ENCODE results near the gene CISD3. TPM values are rescaled to one million over a fixed set of nuclear protein-coding genes. Genes with fewer than 3 reads are reported as not detected.

Gene CISD3
- total RNA-seq, 1 donor from 2014 or later, result 75.9 TPM

DNA sequence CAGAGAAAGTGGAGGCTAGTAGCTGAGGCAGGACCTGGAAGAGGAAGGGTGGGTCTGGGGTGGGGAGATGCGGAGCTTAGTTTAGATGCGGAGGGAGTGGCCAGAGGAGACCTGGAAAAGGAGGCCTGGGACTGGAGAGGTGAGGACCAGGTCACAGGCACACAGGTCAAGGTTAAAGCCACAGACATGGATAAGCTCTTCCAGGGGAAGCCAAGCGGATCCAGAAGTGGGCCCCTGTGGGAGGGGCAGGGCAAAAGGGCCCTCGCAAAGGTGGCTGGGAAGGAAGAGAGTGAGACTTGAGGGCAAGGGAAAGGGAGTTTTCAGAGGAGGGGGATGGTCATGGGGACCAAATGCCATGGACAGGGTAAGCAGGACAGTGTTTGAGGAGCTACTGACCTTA, 39.0 kb upstream of the CISD3 start:
- intact Hi-C loops (cut with micrococcal nuclease), result no loop called here
- no peak overlapping the region for H3K4me3 ChIP-seq
- TF ChIP-seq, protein P1, sequence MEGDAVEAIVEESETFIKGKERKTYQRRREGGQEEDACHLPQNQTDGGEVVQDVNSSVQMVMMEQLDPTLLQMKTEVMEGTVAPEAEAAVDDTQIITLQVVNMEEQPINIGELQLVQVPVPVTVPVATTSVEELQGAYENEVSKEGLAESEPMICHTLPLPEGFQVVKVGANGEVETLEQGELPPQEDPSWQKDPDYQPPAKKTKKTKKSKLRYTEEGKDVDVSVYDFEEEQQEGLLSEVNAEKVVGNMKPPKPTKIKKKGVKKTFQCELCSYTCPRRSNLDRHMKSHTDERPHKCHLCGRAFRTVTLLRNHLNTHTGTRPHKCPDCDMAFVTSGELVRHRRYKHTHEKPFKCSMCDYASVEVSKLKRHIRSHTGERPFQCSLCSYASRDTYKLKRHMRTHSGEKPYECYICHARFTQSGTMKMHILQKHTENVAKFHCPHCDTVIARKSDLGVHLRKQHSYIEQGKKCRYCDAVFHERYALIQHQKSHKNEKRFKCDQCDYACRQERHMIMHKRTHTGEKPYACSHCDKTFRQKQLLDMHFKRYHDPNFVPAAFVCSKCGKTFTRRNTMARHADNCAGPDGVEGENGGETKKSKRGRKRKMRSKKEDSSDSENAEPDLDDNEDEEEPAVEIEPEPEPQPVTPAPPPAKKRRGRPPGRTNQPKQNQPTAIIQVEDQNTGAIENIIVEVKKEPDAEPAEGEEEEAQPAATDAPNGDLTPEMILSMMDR (IDR thresholded peaks at IDR 0.05; ENCODE audit: borderline replicate concordance), result no peak
- no peaks in the 10 kb centered on the region for H3K9me3 ChIP-seq (replicated peaks)
- H3K4me1 ChIP-seq, result peaks cover 19% of the 10 kb centered on the region
- H3K27ac ChIP-seq (replicated peaks), result no peak overlapping the region
- H3K36me3 ChIP-seq, result no peaks in the 10 kb centered on the region
- no peak for DNase-seq
- H3K27me3 ChIP-seq (ENCODE audit: low read depth), result no peaks in the 10 kb centered on the region

DNA sequence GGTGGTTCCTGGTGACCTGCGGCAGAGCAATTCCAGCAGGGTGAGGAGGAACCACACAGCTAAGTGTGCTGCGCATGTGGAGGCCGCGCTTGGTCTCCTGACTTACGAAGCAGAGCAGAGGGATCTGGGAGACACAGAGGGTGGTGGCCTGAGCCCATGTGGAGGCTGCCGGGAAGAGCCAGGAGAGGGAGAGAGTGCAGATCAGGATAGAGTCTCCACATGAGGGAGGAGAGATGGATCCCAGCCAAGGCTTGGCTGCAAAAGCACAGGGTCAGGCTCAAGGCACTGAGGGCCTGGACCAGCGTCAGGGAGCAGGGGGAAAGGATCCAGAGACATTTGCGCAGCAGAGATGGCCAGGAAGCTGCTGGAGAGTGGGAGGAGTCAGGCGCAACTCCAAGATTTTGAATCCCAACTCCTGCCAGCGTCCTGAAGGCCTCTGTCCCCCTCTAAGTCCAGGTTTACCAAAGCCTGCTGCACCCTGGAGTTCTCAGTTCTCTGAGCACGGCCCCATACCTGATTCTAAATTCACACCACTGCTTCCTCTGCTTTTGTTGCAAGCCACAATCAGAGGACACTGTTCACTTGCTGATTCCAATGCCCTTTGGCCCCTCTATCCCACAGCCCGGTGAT, 36.3 kb upstream of the CISD3 start:
- Histone ChIP-seq H3K9me3 (replicated peaks) (no peaks in the 10 kb centered on the region), H3K4me3 (no peak overlapping the region), H3K36me3 (no peaks in the 10 kb centered on the region), H3K4me1 (peaks cover 19% of the 10 kb centered on the region), H3K27me3 (ENCODE audit: low read depth) (no peaks in the 10 kb centered on the region), H3K27ac (replicated peaks) (peak overlapping the region; percentile 90)
- TF ChIP-seq, protein P1 (IDR thresholded peaks at IDR 0.05; ENCODE audit: borderline replicate concordance), result no peak
- intact Hi-C loops (cut with micrococcal nuclease), result no loop called here
- peak; percentile 94 for DNase-seq

DNA sequence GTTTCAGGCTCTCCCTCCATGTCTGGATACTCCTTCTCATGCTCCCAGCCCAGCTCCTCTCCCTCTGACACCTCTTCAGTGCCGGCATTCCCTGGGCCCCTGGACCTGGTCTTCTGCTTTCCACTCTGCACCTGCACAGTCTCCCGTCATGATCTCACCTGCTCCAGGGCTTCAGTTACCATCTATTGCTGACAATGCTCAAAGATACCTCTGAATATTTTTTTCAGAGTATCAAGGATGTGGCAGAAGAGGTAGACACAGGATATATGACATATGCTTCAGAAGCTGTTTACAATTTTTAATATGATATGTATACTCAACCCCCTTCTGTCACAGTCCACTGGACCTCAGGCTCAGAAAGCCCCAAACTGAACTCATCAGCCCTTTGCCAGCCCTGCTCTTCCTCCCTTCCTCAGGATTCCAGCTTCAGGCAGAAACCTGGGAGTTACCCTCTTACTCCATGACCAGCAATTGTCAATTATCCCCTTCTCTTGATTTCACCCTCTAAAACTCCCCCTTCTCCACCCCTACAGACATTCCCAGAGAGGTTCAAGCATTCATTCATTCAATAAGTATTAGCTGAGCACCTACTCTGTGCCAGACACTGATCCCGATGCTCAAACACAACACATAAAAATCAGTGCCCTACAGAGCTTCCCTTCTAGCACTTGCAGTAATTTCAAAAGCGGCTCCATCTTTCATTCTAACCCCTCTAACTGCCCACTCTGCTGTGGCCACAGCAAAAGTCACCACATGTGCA, 32.9 kb upstream of the CISD3 start:
- Histone ChIP-seq H3K27me3 (ENCODE audit: low read depth) (no peaks in the 10 kb centered on the region), H3K36me3 (no peaks in the 10 kb centered on the region), H3K9me3 (replicated peaks) (no peaks in the 10 kb centered on the region), H3K27ac (replicated peaks) (no peak overlapping the region), H3K4me3 (no peak overlapping the region), H3K4me1 (peaks cover 31% of the 10 kb centered on the region)
- intact Hi-C loops (cut with micrococcal nuclease), result no loop called here
- TF ChIP-seq, protein P1 (IDR thresholded peaks at IDR 0.05; ENCODE audit: borderline replicate concordance), result no peak
- DNase-seq, result no peak

DNA sequence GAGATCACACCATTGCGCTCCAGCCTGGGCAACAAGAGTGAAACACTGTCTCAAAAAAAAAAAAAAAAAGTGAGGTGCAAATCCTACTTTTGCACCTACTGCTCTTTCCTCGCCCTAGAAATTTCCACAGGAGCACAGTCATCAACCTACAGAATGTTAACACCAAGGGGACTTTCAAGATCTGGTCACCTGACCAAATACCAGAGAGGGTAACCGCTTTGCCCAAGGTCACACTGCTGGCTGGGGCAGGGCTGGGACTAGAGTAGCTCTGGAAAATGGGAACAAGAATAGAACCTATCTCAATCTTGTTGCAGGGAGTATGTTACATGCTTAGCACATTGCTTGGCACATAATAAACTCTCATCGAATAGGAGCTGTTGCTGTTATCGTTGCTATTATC, 31.4 kb upstream of the CISD3 start:
- no peak for DNase-seq
- no peak overlapping the region for H3K27ac ChIP-seq (replicated peaks)

DNA sequence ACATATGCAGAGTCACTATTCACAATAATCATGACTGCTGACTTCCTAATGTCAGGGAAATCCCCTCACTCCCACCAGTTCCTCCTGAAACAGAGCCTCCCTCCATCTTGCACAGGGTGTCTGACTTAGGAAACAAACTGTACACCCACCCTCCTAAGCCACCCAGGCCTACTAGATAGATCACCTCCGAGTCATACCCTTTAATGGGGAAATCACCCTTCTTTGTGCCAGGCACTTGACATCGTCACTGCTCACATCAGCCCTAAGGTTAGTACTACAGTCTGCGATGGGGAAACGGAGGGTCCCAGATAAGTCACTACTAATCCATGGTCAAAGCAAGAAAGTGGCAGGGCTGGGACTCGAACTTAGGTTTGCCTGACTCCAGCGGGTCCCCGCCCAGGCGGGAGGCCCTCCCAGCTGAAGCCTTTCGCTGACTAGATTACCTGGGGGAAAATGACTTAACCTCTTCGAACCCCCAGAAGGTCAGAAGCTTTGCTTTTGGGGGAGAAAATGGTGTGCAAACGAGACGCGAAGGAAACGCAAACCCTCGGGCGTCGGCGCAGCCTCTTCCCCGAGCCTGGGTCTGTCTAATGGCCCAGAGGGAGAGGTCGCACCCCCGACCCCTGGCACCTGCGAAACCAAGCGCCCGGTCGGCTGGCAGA, 28.5 kb upstream of the CISD3 start:
- no peaks in the 10 kb centered on the region for H3K36me3 ChIP-seq
- intact Hi-C loops (cut with micrococcal nuclease), result no loop called here
- H3K4me1 ChIP-seq, result peaks cover 47% of the 10 kb centered on the region
- no peaks in the 10 kb centered on the region for H3K27me3 ChIP-seq (ENCODE audit: low read depth)
- no peak for DNase-seq
- H3K9me3 ChIP-seq (replicated peaks), result no peaks in the 10 kb centered on the region
- H3K27ac ChIP-seq (replicated peaks), result peak overlapping the region; percentile 99
- H3K4me3 ChIP-seq, result peak overlapping the region; percentile 96
- TF ChIP-seq, protein P1 (IDR thresholded peaks at IDR 0.05; ENCODE audit: borderline replicate concordance), result no peak

More for the DNA sequence above, 31.4 kb upstream of the CISD3 start:
- H3K36me3 ChIP-seq, result no peaks in the 10 kb centered on the region
- H3K27me3 ChIP-seq (ENCODE audit: low read depth), result no peaks in the 10 kb centered on the region
- H3K4me1 ChIP-seq, result peaks cover 38% of the 10 kb centered on the region
- no peak overlapping the region for H3K4me3 ChIP-seq
- TF ChIP-seq, protein P1 (IDR thresholded peaks at IDR 0.05; ENCODE audit: borderline replicate concordance), result no peak
- intact Hi-C loops (cut with micrococcal nuclease), result no loop called here
- no peaks in the 10 kb centered on the region for H3K9me3 ChIP-seq (replicated peaks)
